ENCODE measurements around the gene PDIA2. TPM values are rescaled to one million over a fixed set of nuclear protein-coding genes. Genes with fewer than 3 reads are reported as not detected.
"Not testable (repeated sequence)": the region's sequence is repeated elsewhere in the genome, so short reads cannot be mapped to it uniquely, and the experiment has no call there.

Gene PDIA2
- total RNA-seq, 1 experiment from 2014 or later: 0.74 TPM

DNA sequence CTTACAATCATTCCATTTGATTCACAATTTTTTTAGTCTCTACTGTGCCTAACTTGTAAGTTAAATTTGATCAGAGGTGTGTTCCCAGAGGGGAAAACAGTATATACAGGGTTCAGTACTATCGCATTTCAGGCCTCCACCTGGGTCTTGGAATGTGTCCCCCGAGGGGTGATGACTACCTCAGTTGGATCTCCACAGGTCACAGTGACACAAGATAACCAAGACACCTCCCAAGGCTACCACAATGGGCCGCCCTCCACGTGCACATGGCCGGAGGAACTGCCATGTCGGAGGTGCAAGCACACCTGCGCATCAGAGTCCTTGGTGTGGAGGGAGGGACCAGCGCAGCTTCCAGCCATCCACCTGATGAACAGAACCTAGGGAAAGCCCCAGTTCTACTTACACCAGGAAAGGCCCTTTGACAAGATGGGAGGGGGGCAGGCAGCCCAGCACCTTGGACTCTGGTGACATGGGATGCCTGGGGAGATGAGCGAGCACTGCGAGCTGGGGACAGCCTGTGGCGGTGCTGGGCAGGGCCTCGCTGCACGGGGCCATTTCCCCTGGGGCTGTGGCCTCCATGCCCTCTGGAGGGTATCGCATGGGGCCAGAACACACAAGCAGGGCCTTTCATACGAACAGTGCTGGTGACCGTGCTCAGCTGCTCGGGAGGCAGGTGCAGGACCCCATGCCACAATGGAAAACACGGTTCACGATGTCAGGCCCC lies 33.9 kb downstream of the PDIA2 start:
- in situ Hi-C loops (cut with HindIII; ENCODE audit: low pct_unique_long_range_greater_than_20kb, low sequenced_read_pairs): no loop called here
- DNase-seq (ENCODE audit: low read depth): no peak

DNA sequence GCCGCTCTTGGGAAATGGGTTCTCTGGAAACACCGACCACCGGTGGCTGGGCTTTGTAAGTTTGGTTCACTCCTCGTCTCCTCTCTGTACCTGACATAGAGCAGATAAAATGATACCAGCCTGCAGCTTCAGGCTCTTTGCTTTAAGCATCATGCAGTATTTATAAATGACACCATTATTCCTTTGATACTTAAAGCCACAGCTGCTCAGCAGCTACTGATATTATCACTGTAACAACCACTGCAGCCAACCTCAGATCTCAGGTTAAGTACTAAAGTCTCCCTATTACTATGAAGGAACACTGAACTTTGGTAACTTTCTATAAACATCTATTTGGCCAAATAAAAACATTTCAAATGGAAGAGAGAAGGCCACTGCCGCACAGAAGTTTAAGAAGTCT lies 34.6 kb downstream of the PDIA2 start:
- in situ Hi-C loops (cut with HindIII; ENCODE audit: low pct_unique_long_range_greater_than_20kb, low sequenced_read_pairs): no loop called here
- no peak for DNase-seq (ENCODE audit: low read depth)

DNA sequence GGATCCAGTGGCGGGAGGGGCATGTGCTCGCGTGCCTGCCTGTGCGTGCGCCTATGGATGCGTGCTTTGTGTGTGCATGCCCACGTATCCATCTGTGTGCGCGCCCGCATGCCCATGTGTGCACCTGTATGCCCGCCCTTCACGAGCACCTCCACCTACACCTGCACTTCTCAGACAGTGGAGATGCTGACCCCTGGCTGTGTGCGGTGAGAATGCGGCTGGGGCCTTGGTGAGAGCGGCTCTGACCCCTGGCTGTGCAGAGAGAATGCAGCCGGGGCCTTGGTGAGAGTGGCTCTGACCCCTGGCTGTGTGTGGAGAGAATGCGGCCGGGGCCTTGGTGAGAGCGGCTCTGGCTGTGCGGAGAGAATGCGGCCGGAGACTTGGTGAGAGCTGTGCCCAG lies 35.7 kb downstream of the PDIA2 start:
- in situ Hi-C loops (cut with HindIII; ENCODE audit: low pct_unique_long_range_greater_than_20kb, low sequenced_read_pairs): no loop called here

DNA sequence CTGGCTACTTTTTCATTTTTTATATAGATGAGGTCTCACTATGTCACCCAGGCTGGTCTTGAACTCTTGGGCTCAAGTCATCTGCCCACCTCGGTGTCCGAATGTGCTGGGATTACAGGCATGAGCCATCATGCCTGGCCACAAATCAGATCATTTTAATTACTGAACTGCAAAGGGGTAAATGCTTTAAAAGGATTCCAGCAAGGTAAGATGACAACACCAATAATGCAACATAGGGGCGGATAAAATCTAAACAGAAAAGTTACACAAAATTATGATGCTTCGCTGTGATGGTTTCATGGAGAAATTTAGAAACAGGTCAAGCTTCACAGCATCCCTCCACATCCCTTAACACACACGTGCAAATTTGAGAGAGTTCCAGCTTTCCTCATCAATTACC lies 37.2 kb downstream of the PDIA2 start:
- in situ Hi-C loops (cut with HindIII; ENCODE audit: low pct_unique_long_range_greater_than_20kb, low sequenced_read_pairs): no loop called here
- DNase-seq (ENCODE audit: low read depth): no peak

More for the DNA sequence above, 35.7 kb downstream of the PDIA2 start:
- DNase-seq (ENCODE audit: low read depth): peak; percentile 19

DNA sequence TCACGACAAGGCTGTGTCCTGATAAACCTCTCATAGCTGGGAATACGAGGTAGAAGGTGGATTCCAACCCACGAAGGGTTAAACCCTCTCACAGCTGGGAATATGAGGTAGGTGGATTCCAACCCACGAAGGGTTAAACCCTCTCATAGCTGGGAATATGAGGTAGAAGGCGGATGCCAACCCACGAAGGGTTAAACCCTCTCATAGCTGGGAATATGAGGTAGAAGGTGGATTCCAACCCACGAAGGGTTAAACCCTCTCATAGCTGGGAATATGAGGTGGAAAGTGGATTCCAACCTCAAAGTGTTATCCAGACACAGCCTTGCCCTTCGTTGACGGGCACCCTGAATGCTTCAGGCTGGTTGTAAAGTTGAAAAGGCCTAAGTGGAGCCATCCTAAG lies 38.6 kb downstream of the PDIA2 start:
- in situ Hi-C loops (cut with HindIII; ENCODE audit: low pct_unique_long_range_greater_than_20kb, low sequenced_read_pairs): no loop called here
- DNase-seq (ENCODE audit: low read depth): no peak

DNA sequence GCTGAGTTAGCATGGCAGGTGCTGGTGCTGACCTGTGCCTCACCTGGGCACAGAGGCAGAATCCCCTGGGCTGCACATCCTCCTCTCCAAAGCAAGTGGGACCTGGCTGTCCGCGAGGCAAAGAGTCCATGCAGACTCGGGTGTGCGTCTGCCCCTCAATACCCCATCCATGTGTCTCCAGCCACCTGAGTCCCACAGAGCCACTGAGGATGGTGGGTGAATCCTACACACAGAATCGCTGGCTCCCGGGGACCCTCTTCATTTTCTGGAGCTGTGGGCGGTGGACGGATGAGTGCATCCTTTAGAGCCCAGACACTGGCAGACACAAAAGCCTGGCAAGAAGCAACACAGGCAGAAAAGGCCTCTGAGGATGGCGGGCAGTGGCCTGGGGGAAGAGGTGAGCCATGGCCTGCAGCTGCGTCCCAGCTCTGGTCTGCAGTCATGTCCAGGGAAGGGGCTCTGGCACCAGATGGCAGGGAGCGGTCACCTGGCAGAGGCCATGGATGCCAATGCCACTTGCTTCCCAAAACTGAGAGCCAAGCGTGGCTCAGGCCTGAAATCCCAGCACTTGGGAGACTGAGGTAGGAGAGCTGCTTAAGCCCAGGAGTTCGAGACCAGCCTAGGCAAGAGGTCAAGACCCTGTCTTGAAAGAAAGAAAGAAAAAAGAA lies 39.6 kb downstream of the PDIA2 start:
- in situ Hi-C loops (cut with HindIII; ENCODE audit: low pct_unique_long_range_greater_than_20kb, low sequenced_read_pairs): no loop called here
- DNase-seq (ENCODE audit: low read depth): no peak

DNA sequence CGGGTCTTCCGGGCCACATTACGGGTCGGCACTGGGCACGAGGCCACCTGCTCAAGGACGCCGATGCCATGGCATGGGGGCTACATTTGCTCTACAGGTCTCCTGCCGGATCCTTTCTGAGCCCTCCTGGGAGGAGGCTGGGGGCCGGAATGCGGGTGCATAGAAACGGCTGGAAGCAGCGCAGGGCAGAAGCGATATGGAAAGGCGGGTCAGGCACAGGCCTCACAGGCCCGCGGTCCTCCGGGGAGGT lies 41.2 kb downstream of the PDIA2 start:
- in situ Hi-C loops (cut with HindIII; ENCODE audit: low pct_unique_long_range_greater_than_20kb, low sequenced_read_pairs): no loop called here
- DNase-seq (ENCODE audit: low read depth): no peak

DNA sequence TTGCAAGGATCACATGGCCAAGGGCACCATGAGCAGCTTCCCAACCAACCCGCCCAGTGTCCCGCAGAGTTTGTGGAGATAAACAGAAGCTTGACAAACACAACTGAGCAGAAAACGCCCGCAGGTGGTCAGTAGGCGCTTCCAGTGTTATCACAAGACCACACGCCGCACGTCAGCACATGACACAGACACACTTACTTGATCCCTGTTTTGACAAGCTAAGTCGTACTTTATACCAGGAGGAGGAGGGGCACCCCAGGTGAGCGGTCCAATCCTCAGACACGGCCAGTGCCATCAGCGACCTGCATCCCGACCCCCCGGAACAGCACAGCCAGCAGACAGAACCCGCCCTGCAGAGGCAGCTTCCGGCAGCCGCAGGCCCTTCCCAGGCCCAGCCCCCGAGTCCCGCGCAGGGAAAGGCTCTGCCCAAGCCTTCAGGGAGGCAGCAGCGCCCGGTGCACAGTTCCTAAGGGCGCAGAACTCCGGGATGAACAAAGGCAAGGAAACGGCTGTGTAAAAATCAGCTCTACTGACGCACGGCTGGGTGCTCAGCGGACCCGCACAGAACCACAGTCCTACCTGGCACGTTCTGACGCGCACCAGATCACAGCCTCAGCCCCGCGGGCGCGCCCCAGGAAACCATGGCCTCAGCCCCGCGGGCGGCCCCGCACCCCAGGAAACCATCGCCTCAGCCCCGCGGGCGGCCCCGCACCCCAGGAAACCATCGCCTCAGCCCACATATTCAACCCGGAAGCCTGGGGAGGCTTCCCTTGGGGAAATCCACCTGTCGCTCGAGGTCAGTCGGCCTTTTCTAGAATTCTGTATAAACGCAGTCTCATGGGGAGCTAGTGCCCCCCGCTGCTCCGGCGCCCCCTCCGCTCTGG lies 41.7 kb downstream of the PDIA2 start:
- in situ Hi-C loops (cut with HindIII; ENCODE audit: low pct_unique_long_range_greater_than_20kb, low sequenced_read_pairs): no loop called here
- no peak for DNase-seq (ENCODE audit: low read depth)

DNA sequence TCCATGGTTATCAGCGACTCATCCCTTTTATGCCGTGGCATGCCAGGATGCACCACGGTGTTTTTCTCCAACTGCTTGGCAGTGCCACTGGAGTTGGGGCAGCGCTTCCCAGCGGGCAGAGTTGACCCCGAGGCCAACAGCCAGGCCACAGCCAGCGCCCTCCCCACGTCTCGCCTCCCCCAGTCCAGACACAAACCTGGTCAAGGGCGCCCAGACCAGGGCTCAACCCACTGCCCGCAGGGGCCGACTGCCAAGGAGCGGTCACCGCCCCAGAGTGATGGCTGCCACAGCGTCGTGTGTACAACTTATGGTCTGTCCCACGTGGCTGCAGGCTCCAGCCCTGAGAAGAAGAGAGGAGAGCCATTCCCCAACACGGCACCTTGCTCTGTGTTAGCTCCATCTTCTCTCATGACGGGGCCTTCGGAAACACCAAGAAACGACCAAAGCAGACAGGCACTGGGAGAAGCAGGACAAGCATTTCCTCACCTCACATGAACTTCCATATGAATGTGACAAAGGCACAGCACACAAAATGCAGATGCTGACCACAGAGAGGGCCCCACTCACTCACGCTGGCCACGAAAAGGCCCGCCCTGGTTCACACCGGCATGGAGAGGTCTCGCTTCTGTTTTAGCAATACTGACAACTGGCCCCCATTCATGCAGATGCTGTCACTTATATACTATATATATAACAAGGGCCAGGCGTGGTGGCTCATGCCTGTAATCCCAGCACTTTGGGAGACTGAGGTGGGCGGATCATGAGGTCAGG lies 42.6 kb downstream of the PDIA2 start:
- no peak for DNase-seq (ENCODE audit: low read depth)
- in situ Hi-C loops (cut with HindIII; ENCODE audit: low pct_unique_long_range_greater_than_20kb, low sequenced_read_pairs): no loop called here

DNA sequence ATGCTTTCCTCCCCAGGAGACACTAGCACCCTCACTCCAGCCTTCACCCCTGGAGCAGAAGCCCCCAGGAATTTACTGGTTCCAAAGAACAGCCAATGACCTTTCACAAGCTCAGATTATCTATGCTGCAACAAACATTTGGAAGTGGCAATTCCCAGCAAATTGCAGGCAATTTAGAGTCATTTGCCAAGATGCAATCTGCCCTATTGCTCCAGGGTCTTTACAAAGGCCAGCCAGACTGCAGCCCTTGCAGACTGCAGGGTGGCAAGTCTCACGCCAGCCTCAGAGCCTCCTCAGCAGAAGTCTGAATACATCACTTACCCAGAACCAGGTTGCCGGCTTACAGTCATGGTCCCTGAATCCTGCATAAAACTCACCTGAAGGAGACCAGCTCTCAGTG lies 47.8 kb downstream of the PDIA2 start:
- DNase-seq (ENCODE audit: low read depth): no peak
- in situ Hi-C loops (cut with HindIII; ENCODE audit: low pct_unique_long_range_greater_than_20kb, low sequenced_read_pairs): no loop called here

DNA sequence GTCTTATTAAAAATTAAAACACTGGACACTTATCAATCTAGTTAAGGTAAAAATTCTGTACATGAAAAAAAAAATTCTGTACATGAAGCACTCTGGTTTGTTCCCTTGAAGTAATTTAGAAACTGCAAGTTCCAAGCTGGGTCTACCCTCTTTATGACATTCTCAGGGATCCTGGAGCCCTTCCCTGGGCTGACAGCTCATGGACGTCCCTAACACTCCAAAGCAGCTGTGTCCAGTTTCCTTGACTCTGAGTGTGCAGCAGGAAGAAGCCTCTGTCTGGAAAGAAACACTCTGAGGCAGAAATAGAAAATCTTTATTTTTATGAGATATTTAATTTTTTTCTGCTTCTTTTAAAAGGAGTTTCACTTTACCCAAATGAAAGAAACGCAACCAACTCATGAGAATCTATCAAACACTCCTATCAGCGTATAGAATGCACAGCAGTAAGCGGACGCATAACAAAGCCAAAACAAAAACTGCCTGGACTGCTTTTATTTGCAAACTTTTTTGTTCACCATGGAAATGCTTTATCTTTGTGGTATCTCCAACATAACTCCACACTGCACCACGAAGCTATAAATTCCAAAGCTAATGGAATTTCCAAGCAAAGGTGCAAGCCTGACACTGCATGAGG lies 48.3 kb downstream of the PDIA2 start:
- in situ Hi-C loops (cut with HindIII; ENCODE audit: low pct_unique_long_range_greater_than_20kb, low sequenced_read_pairs); DNase-seq (ENCODE audit: low read depth): not testable (repeated sequence)

DNA sequence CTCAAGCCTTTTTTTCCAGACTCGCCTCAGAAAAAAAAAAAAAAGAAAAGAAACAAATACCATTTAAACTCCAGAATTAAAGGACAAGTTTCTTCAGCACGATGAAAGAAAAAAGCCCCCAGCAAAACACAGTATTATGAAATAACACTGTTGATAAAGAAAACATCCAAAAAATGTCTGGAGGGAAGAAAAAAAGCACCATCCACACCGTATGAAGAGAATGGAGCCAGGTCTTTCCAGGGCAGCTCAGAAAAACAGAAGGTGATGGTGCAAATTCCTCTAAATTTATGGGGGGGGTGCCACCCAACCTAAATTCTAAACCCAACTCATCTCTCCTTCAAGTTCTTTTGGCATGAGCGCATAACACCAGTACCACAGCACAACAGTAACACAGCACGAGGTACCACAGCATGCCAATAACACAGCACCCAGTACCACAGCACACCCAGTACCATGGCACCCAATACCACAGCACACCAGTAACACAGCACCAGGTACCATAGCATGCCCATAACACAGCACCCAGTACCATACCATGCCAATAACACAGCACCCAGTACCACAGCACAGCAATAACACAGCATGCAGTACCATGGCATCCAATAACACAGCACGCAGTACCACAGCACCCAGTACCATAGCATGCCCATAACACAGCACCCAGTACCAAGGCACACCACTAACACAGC lies 50.6 kb downstream of the PDIA2 start:
- in situ Hi-C loops (cut with HindIII; ENCODE audit: low pct_unique_long_range_greater_than_20kb, low sequenced_read_pairs): no loop called here
- no peak for DNase-seq (ENCODE audit: low read depth)

DNA sequence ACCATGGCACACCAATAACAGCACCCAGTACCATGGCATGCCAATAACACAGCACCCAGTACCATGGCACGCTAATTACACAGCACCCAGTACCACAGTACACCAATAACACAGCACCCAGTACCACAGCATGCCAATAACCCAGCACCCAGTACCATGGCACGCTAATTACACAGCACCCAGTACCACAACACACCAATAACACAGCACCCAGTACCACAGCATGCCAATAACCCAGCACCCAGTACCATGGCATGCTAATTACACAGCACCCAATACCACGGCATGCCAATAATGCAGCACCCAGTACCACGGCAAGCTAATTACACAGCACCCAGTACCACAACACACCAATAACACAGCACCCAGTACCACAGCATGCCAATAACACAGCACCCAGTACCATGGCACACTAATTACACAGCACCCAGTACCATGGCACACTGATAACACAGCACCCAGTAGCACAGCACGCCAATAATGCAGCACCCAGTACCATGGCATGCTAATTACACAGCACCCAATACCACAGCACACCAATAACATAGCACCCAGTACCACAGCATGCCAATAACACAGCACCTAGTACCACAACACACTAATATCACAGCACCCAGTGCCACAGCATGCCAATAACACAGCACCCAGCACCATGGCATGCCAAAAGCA lies 51.3 kb downstream of the PDIA2 start:
- in situ Hi-C loops (cut with HindIII; ENCODE audit: low pct_unique_long_range_greater_than_20kb, low sequenced_read_pairs); DNase-seq (ENCODE audit: low read depth): not testable (repeated sequence)

DNA sequence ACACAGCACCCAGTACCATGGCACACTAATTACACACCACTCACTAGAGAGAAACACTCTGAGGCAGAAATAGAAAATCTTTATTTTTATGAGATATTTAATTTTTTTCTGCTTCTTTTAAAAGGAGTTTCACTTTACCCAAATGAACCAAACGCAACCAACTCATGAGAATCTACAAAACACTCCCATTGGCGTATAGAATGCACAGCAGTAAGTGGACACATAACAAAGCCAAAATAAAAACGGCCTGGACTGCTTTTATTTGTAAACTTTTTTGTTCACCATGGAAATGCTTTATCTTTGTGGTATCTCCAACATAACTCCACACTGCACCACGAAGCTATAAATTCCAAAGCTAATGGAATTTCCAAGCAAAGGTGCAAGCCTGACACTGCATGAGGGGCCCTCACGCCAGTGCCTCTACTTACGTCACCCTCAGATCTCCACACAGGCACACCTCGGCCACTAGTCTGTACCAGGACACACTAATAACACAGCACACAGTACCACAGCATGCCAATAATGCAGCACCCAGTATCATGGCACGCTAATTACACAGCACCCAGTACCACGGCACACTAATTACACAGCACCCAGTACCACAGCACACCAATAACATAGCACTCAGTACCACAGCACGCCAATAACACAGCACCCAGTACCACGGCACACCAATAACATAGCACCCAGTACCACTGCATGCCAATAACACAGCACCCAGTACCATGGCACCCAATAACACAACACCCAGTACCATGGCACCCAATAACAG lies 52.1 kb downstream of the PDIA2 start:
- in situ Hi-C loops (cut with HindIII; ENCODE audit: low pct_unique_long_range_greater_than_20kb, low sequenced_read_pairs); DNase-seq (ENCODE audit: low read depth): not testable (repeated sequence)

DNA sequence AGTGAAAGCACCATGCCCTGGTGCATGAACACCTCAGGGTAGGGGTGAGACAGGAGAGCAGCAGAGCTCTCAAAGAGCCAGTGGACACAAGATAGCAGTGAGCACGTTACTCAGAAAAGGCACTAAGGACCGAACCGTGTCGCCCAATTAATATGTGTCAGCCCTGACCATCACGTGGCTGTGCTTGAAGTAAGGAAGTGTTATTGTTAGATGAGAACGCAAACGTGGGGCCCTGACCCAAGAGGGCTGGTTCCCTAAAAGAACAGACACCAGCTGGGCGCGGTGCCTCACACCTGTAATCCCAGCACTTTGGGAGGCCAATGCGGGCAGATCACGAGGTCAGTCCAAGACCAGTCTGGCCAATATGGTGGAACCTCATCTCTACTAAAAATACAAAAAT lies 53.3 kb downstream of the PDIA2 start:
- DNase-seq (ENCODE audit: low read depth): no peak
- in situ Hi-C loops (cut with HindIII; ENCODE audit: low pct_unique_long_range_greater_than_20kb, low sequenced_read_pairs): no loop called here

Data from Caki2 (cell line).